IPS-20b (cell line): ENCODE measurements around the gene IMMT.

Experiments
- H3K27ac ChIP-seq: one replicate; pipeline ENCODE4 v1.5.1; 2013; ENCODE audit warnings: low read length
- H3K27me3 ChIP-seq: 2 replicates; pipeline ENCODE4 v1.6.1; 2013; ENCODE audit warnings: mild to moderate bottlenecking, low read length, inconsistent platforms; ENCODE audit not compliant: insufficient read depth
- H3K36me3 ChIP-seq: 2 replicates; pipeline ENCODE4 v1.6.1; 2013; ENCODE audit warnings: low read depth, mild to moderate bottlenecking, inconsistent platforms, low read length, moderate library complexity; ENCODE audit not compliant: insufficient read depth
- H3K4me1 ChIP-seq: 2 replicates; pipeline ENCODE4 v1.6.1; 2013; ENCODE audit warnings: mild to moderate bottlenecking, control low read depth, inconsistent platforms, low read length, moderate library complexity; ENCODE audit not compliant: insufficient read depth
- H3K4me3 ChIP-seq: 2 replicates; pipeline ENCODE4 v1.5.1; 2013; ENCODE audit warnings: mild to moderate bottlenecking, low read length, inconsistent platforms
- H3K9ac ChIP-seq: 2 replicates; pipeline ENCODE4 v1.6.1; 2013; ENCODE audit warnings: low read depth, mild to moderate bottlenecking, inconsistent platforms, low read length, moderate library complexity
- H3K9me3 ChIP-seq: 2 replicates; pipeline ENCODE4 v1.6.1; 2013; ENCODE audit warnings: mild to moderate bottlenecking, low read depth, low read length, inconsistent platforms; ENCODE audit not compliant: insufficient read depth

IMMT gene

GRCh38 chr2:86225581-86225980, 30.3 kb upstream of the IMMT start:
- Histone ChIP-seq H3K4me3 (no peak overlapping the region), H3K27ac (no peak overlapping the region), H3K36me3 (no peaks in the 10 kb centered on the region), H3K9me3 (no peaks in the 10 kb centered on the region), H3K4me1 (peaks cover 4% of the 10 kb centered on the region; the same call in 1 of the 2 replicates), H3K9ac (no peak overlapping the region), H3K27me3 (no peaks in the 10 kb centered on the region)

GRCh38 chr2:86224645-86225355, 29.5 kb upstream of the IMMT start:
- peaks cover 4% of the 10 kb centered on the region; the same call in 1 of the 2 replicates for H3K4me1 ChIP-seq
- H3K36me3 ChIP-seq = no peaks in the 10 kb centered on the region
- H3K27me3 ChIP-seq = no peaks in the 10 kb centered on the region
- no peak overlapping the region for H3K4me3 ChIP-seq
- H3K9me3 ChIP-seq = no peaks in the 10 kb centered on the region
- H3K27ac ChIP-seq = no peak overlapping the region
- H3K9ac ChIP-seq = no peak overlapping the region

- H3K27me3 ChIP-seq = no peaks in the 10 kb centered on the region
- no peaks in the 10 kb centered on the region for H3K9me3 ChIP-seq
- H3K27ac ChIP-seq = no peak overlapping the region
- H3K4me1 ChIP-seq = peaks cover 4% of the 10 kb centered on the region; the same call in 1 of the 2 replicates
- H3K4me3 ChIP-seq = no peak overlapping the region
- H3K9ac ChIP-seq = no peak overlapping the region
- H3K36me3 ChIP-seq = no peaks in the 10 kb centered on the region
Observed at GRCh38 chr2:86223927-86224560, 28.8 kb upstream of the IMMT start.

- no peaks in the 10 kb centered on the region for H3K27me3 ChIP-seq
- no peak overlapping the region for H3K9ac ChIP-seq
- H3K36me3 ChIP-seq = no peaks in the 10 kb centered on the region
- no peaks in the 10 kb centered on the region for H3K9me3 ChIP-seq
- H3K27ac ChIP-seq = no peak overlapping the region
- H3K4me3 ChIP-seq = no peak overlapping the region
- peaks cover 4% of the 10 kb centered on the region; the same call in 1 of the 2 replicates for H3K4me1 ChIP-seq
Observed at GRCh38 chr2:86223140-86223926, 28.1 kb upstream of the IMMT start.

- Histone ChIP-seq H3K27me3 (no peaks in the 10 kb centered on the region), H3K36me3 (no peaks in the 10 kb centered on the region), H3K4me3 (no peak overlapping the region), H3K9ac (no peak overlapping the region), H3K9me3 (no peaks in the 10 kb centered on the region), H3K4me1 (peaks cover 4% of the 10 kb centered on the region; the same call in 1 of the 2 replicates), H3K27ac (no peak overlapping the region)
Observed at GRCh38 chr2:86221066-86221684, 25.9 kb upstream of the IMMT start.

- no peak overlapping the region for H3K4me3 ChIP-seq
- H3K27me3 ChIP-seq = no peaks in the 10 kb centered on the region
- H3K9me3 ChIP-seq = no peaks in the 10 kb centered on the region
- no peaks in the 10 kb centered on the region for H3K36me3 ChIP-seq
- peaks cover 4% of the 10 kb centered on the region; the same call in 1 of the 2 replicates for H3K4me1 ChIP-seq
- H3K27ac ChIP-seq = no peak overlapping the region
- no peak overlapping the region for H3K9ac ChIP-seq
Observed at GRCh38 chr2:86219896-86220295, 24.6 kb upstream of the IMMT start.

GRCh38 chr2:86218124-86218523, 22.9 kb upstream of the IMMT start:
- no peaks in the 10 kb centered on the region for H3K27me3 ChIP-seq
- peaks cover 4% of the 10 kb centered on the region; the same call in 1 of the 2 replicates for H3K4me1 ChIP-seq

GRCh38 chr2:86216575-86217555, 21.6 kb upstream of the IMMT start:
- Histone ChIP-seq H3K27ac (no peak overlapping the region), H3K9ac (no peak overlapping the region), H3K9me3 (no peaks in the 10 kb centered on the region), H3K27me3 (no peaks in the 10 kb centered on the region), H3K4me3 (no peak overlapping the region), H3K4me1 (no peaks in the 10 kb centered on the region), H3K36me3 (peaks cover 26% of the 10 kb centered on the region)

More at GRCh38 chr2:86218124-86218523, 22.9 kb upstream of the IMMT start:
- H3K4me3 ChIP-seq = no peak overlapping the region
- H3K36me3 ChIP-seq = peaks cover 15% of the 10 kb centered on the region; the same call in 1 of the 2 replicates
- no peak overlapping the region for H3K9ac ChIP-seq
- no peaks in the 10 kb centered on the region for H3K9me3 ChIP-seq
- no peak overlapping the region for H3K27ac ChIP-seq

- peaks cover 49% of the 10 kb centered on the region for H3K36me3 ChIP-seq
- no peak overlapping the region for H3K9ac ChIP-seq
Observed at GRCh38 chr2:86214503-86214832, 19.2 kb upstream of the IMMT start.

GRCh38 chr2:86213699-86214502, 18.6 kb upstream of the IMMT start:
- H3K4me3 ChIP-seq = no peak overlapping the region
- peaks cover 55% of the 10 kb centered on the region for H3K36me3 ChIP-seq
- no peaks in the 10 kb centered on the region for H3K9me3 ChIP-seq
- H3K27me3 ChIP-seq = no peaks in the 10 kb centered on the region
- H3K27ac ChIP-seq = no peak overlapping the region
- no peaks in the 10 kb centered on the region for H3K4me1 ChIP-seq
- H3K9ac ChIP-seq = no peak overlapping the region

More at GRCh38 chr2:86214503-86214832, 19.2 kb upstream of the IMMT start:
- Histone ChIP-seq H3K27ac (no peak overlapping the region), H3K27me3 (no peaks in the 10 kb centered on the region), H3K4me1 (no peaks in the 10 kb centered on the region), H3K4me3 (no peak overlapping the region), H3K9me3 (no peaks in the 10 kb centered on the region)
